CD4-positive, alpha-beta T cell (primary cell): ENCODE data around the gene SZT2. TPM values are rescaled to one million over a fixed set of nuclear protein-coding genes. Genes with fewer than 3 reads are reported as not detected.

Source experiments
- ATAC-seq: fragments of 200-7000 bp; cut with Tn5 transposase; one replicate; pipeline ENCODE4 v1.10.0; 2022; ENCODE audit warnings: mild to moderate bottlenecking; ENCODE audit not compliant: poor library complexity
- CTCF ChIA-PET: fragments of 350-600 bp; sonication (Branson Sonifier 250); formaldehyde crosslinking; loops from one replicate; lab custom pipeline; 2021; ENCODE audit warnings: antibody characterized with exemption, inconsistent platforms; lab: Charles Lee
- POLR2A ChIA-PET: fragments of 350-600 bp; sonication (Branson Sonifier 250); formaldehyde crosslinking; loops from one replicate; lab custom pipeline; 2021; ENCODE audit warnings: antibody characterized with exemption, inconsistent platforms; lab: Charles Lee
- DNase-seq, 14 experiments: peaks; one replicate each; pipeline ENCODE4 v3.0.0-alpha.2; 2013 to 2020; ENCODE audit warnings: mixed read lengths in 2 of 14
- H3K27ac ChIP-seq, 2 donors: one replicate each; pipeline versions ENCODE4 v1.5.1 to v1.7.0; 2013; ENCODE audit warnings: low read length in 2 of 2, low read depth in 1 of 2, mild to moderate bottlenecking in 1 of 2
- H3K27me3 ChIP-seq, 2 experiments: 1 replicate in 1 of 2; 2 replicates in 1 of 2; pipeline versions ENCODE4 v1.6.1 to v1.7.0; 2013; ENCODE audit warnings: low read length in 2 of 2, control low read depth in 1 of 2, mild to moderate bottlenecking in 1 of 2, moderate library complexity in 1 of 2; ENCODE audit not compliant: insufficient read depth in 2 of 2, control insufficient read depth in 1 of 2
- H3K36me3 ChIP-seq: one replicate; pipeline ENCODE4 v1.6.1; 2013; ENCODE audit warnings: low read length, control low read depth; ENCODE audit not compliant: insufficient read depth
- H3K4me1 ChIP-seq: one replicate; pipeline ENCODE4 v1.6.1; 2013; ENCODE audit warnings: low read length, control low read depth; ENCODE audit not compliant: insufficient read depth
- H3K4me3 ChIP-seq: one replicate; pipeline ENCODE4 v1.5.1; 2013; ENCODE audit warnings: mild to moderate bottlenecking, low read length, moderate library complexity
- H3K9me3 ChIP-seq, 2 experiments: 1 replicate in 1 of 2; 2 replicates in 1 of 2; pipeline versions ENCODE4 v1.6.1 to v1.7.0; 2013; ENCODE audit warnings: low read length in 2 of 2, mild to moderate bottlenecking in 2 of 2, control low read depth in 1 of 2, moderate library complexity in 1 of 2; ENCODE audit not compliant: control insufficient read depth in 1 of 2, insufficient read depth in 1 of 2
- H3K27ac Mint-ChIP-seq: one replicate; pipeline ENCODE4 v1.8.0; 2020; ENCODE audit warnings: mixed read lengths
- H3K27me3 Mint-ChIP-seq: one replicate; pipeline ENCODE4 v1.8.0; 2021; ENCODE audit warnings: mixed read lengths
- H3K36me3 Mint-ChIP-seq: one replicate; pipeline ENCODE4 v1.8.0; 2021; ENCODE audit warnings: low read depth, mixed read lengths
- H3K4me1 Mint-ChIP-seq: one replicate; pipeline ENCODE4 v1.8.0; 2021; ENCODE audit warnings: low read depth, mixed read lengths
- H3K4me3 Mint-ChIP-seq: one replicate; pipeline ENCODE4 v1.8.0; 2020; ENCODE audit warnings: mild to moderate bottlenecking, mixed read lengths
- H3K9me3 Mint-ChIP-seq: one replicate; pipeline ENCODE4 v1.8.0; 2020; ENCODE audit warnings: mixed read lengths
- CTCF ChIP-seq: fragments of 200-600 bp; IDR thresholded peaks from one replicate; pipeline ENCODE4 v1.8.0; 2022; ENCODE audit warnings: antibody characterized with exemption, mild to moderate bottlenecking
- intact Hi-C, 2 experiments: fragments of 100-400 bp; cut with DNase I in 1 of 2; cut with micrococcal nuclease in 1 of 2; formaldehyde crosslinking; loops; one replicate each; pipeline versions ENCODE4 v1.15.1 to v1.9.0; 2023 to 2025; cut with DNase I, micrococcal nuclease
- total RNA-seq, 174 experiments: library from RNA in 2 of 174; stranded (reverse) in 2 of 174; gene quantifications; one replicate each; pipeline ENCODE4 v1.2.3 and lab custom pipeline; 2021 to 2026

The SZT2 gene
- total RNA-seq, 2 experiments from 2014 or later, result 69.7 to 72.5 TPM

GRCh38 chr1:43451157-43451591, 61.5 kb downstream of the SZT2 start:
- Histone ChIP-seq H3K27me3 (peaks cover 0 to 6% of the 10 kb centered on the region in 2 experiments), H3K36me3 (peaks cover 49% of the 10 kb centered on the region), H3K9me3 (no peaks in the 10 kb centered on the region), H3K4me1 (peaks cover 18% of the 10 kb centered on the region), H3K4me3 (no peak overlapping the region), H3K27ac (no peak overlapping the region)
- ChIA-PET CTCF (no interaction called here), POLR2A (no interaction called here)
- peak overlapping the region; percentile 84 for H3K27ac Mint-ChIP-seq
- H3K4me3 Mint-ChIP-seq, result no peak overlapping the region
- intact Hi-C loops, result loop anchor here in 1 of 2 experiments (5.0 to 10.0 kb wide), 2 partner anchors 64 to 494 kb away; partner anchors contain the start of genes IPO13, MED8 and SZT2
- ATAC-seq (no peak), DNase-seq (no peak)
- H3K27me3 Mint-ChIP-seq, result peaks cover under 1% of the 10 kb centered on the region
- no peak for TF ChIP-seq CTCF
- H3K4me1 Mint-ChIP-seq, result peaks cover 20% of the 10 kb centered on the region
- no peaks in the 10 kb centered on the region for H3K9me3 Mint-ChIP-seq
- H3K36me3 Mint-ChIP-seq, result peaks cover 64% of the 10 kb centered on the region

DNA sequence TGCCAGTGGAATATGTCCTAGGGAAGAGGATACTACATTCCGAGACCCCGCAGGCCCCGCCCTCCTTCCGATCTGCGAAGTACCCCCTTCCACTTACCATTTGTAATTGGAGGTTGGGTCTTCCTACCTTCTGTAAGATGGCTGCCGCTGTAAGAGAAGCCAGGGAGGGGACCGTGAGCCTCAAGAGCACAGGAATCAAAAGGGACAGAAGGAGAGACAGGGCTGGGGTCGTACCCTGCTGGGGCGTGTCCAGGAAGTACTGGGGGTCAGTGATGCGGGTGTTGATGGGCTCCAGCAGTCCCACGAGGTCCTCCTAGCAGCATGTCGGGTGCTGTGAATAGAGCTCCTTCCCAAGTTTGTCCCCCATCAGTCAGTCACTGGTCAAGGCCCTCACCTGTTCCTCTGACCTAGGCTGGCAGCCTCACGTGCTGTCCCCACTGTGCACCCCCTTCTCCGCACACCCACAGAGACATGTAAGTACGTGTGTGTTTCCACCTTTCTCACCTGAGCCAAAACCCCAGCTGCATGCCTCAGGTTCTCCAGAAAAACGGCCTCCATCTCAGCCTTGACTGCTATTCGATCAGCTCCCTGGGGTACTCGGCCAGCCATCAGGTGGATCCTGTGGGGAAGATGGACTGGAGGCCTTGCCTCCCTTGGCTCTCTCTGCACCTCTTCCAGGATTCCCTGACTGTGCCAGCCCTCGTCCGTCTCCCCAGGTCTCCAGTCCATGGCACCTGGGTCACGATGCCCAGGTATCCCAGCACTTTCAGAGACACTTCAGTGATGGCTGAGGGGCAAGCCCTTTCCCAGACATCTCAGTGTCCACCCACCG, 62.2 kb downstream of the SZT2 start:
- peak overlapping the region; percentile 81 for H3K4me3 Mint-ChIP-seq
- peaks cover 20% of the 10 kb centered on the region for H3K4me1 Mint-ChIP-seq
- Histone ChIP-seq H3K4me1 (peaks cover 18% of the 10 kb centered on the region), H3K36me3 (peaks cover 42% of the 10 kb centered on the region), H3K27ac (no peak overlapping the region), H3K4me3 (no peak overlapping the region), H3K27me3 (peaks cover 0 to 6% of the 10 kb centered on the region in 2 experiments), H3K9me3 (no peaks in the 10 kb centered on the region)
- H3K27me3 Mint-ChIP-seq, result peaks cover 6% of the 10 kb centered on the region
- H3K9me3 Mint-ChIP-seq, result no peaks in the 10 kb centered on the region
- DNase-seq (no peak), ATAC-seq (no peak)
- CTCF ChIA-PET, result no interaction called here
- intact Hi-C loops, result loop anchor here in 1 of 2 experiments (5.0 to 10.0 kb wide), 2 partner anchors 65 to 493 kb away; partner anchors contain the start of genes IPO13, MED8 and SZT2
- POLR2A ChIA-PET, result no interaction called here
- H3K36me3 Mint-ChIP-seq, result peaks cover 56% of the 10 kb centered on the region
- H3K27ac Mint-ChIP-seq, result peak overlapping the region; percentile 84
- TF ChIP-seq CTCF, result no peak

GRCh38 chr1:43452789-43453441, 63.2 kb downstream of the SZT2 start:
- Mint-ChIP-seq H3K27ac (peak overlapping the region; percentile 84), H3K36me3 (peaks cover 47% of the 10 kb centered on the region), H3K4me3 (peak overlapping the region; percentile 81), H3K4me1 (peaks cover 20% of the 10 kb centered on the region), H3K27me3 (peaks cover 6% of the 10 kb centered on the region), H3K9me3 (no peaks in the 10 kb centered on the region)
- no peak for TF ChIP-seq CTCF
- peaks cover 32% of the 10 kb centered on the region for H3K36me3 ChIP-seq
- peak overlapping the region; percentile 2 to 52 for H3K27ac ChIP-seq
- ATAC-seq, result no peak
- POLR2A ChIA-PET, result interaction anchor here (0.6 to 2.2 kb wide), 4 partner anchors 25 to 691 kb away, joined by 4 to 15 read pairs (median 4); partner anchors contain the start of gene KDM4A
- CTCF ChIA-PET, result no interaction called here
- H3K9me3 ChIP-seq, result no peaks in the 10 kb centered on the region
- H3K27me3 ChIP-seq, result peaks cover 0 to 6% of the 10 kb centered on the region in 2 experiments
- H3K4me1 ChIP-seq, result peaks cover 18% of the 10 kb centered on the region
- peak in 1 of 14 experiments; percentile 56 for DNase-seq
- peak overlapping the region; percentile 65 for H3K4me3 ChIP-seq
- intact Hi-C loops, result loop anchor here in 1 of 2 experiments (5.0 to 10.0 kb wide), 2 partner anchors 66 to 492 kb away; partner anchors contain the start of genes IPO13, MED8 and SZT2
